H9 (cell line): ENCODE results near the gene SEMA5A. TPM values are rescaled to one million over a fixed set of nuclear protein-coding genes. Genes with fewer than 3 reads are reported as not detected.
A peak's percentile ranks its signal among the peaks of the same experiment; 100 is the strongest.

Experiments
- DNase-seq: peaks from one replicate; pipeline ENCODE4 v3.0.0-alpha.2; 2017
- H2AFZ ChIP-seq: one replicate; pipeline ENCODE4 v1.6.1; 2013; ENCODE audit warnings: mild to moderate bottlenecking, low read length, control low read depth, moderate library complexity
- H2AK5ac ChIP-seq: 2 replicates; pipeline ENCODE4 v1.6.1; 2013; ENCODE audit warnings: low read length, control low read depth, mixed read lengths; ENCODE audit not compliant: insufficient read length
- H2BK120ac ChIP-seq: one replicate; pipeline ENCODE4 v1.6.1; 2013; ENCODE audit warnings: low read depth, mild to moderate bottlenecking, low read length, control low read depth, inconsistent platforms; ENCODE audit not compliant: poor library complexity, severe bottlenecking
- H2BK12ac ChIP-seq: 2 replicates; pipeline ENCODE4 v1.6.1; 2013; ENCODE audit warnings: low read length, control low read depth, mixed read lengths, low read depth; ENCODE audit not compliant: insufficient read length
- H2BK15ac ChIP-seq: 2 replicates; pipeline ENCODE4 v1.6.1; 2013; ENCODE audit warnings: low read depth, low read length, control low read depth
- H2BK20ac ChIP-seq: one replicate; pipeline ENCODE4 v1.6.1; 2013; ENCODE audit warnings: low read depth, mild to moderate bottlenecking, low read length, control low read depth, inconsistent platforms; ENCODE audit not compliant: poor library complexity, severe bottlenecking
- H2BK5ac ChIP-seq: 2 replicates; pipeline ENCODE4 v1.6.1; 2013; ENCODE audit warnings: low read length, control low read depth, mixed read lengths; ENCODE audit not compliant: insufficient read length
- H3K14ac ChIP-seq: 2 replicates; pipeline ENCODE4 v1.6.1; 2013; ENCODE audit warnings: low read length, control low read depth; ENCODE audit not compliant: insufficient read depth
- H3K18ac ChIP-seq: 2 replicates; pipeline ENCODE4 v1.6.1; 2013; ENCODE audit warnings: low read depth, mild to moderate bottlenecking, mixed read lengths, low read length, control low read depth; ENCODE audit not compliant: insufficient read length
- H3K23ac ChIP-seq: 2 replicates; pipeline ENCODE4 v1.6.1; 2013; ENCODE audit warnings: low read length, control low read depth, mixed read lengths, low read depth; ENCODE audit not compliant: insufficient read length
- H3K23me2 ChIP-seq: 2 replicates; pipeline ENCODE4 v1.6.1; 2013; ENCODE audit warnings: low read depth, mild to moderate bottlenecking, mixed read lengths, low read length, control low read depth; ENCODE audit not compliant: insufficient read length, poor library complexity, severe bottlenecking
- H3K27ac ChIP-seq: 2 replicates; pipeline ENCODE4 v1.5.1; 2013; ENCODE audit warnings: low read length, control low read depth, mixed read lengths, low read depth; ENCODE audit not compliant: insufficient read length
- H3K27me3 ChIP-seq: 2 replicates; pipeline ENCODE4 v1.6.1; 2013; ENCODE audit warnings: low read length, control low read depth, inconsistent platforms; ENCODE audit not compliant: insufficient read depth
- H3K4ac ChIP-seq: 2 replicates; pipeline ENCODE4 v1.6.1; 2013; ENCODE audit warnings: low read depth, mild to moderate bottlenecking, control low read depth, inconsistent platforms, low read length, moderate library complexity
- H3K4me1 ChIP-seq: 2 replicates; pipeline ENCODE4 v1.6.1; 2013; ENCODE audit warnings: low read length, control low read depth, inconsistent platforms; ENCODE audit not compliant: insufficient read depth
- H3K4me2 ChIP-seq: 2 replicates; pipeline ENCODE4 v1.6.1; 2013; ENCODE audit warnings: low read length, control low read depth, mixed read lengths; ENCODE audit not compliant: insufficient read length, insufficient read depth
- H3K56ac ChIP-seq: 2 replicates; pipeline ENCODE4 v1.6.1; 2013; ENCODE audit warnings: low read depth, mild to moderate bottlenecking, mixed read lengths, low read length, control low read depth; ENCODE audit not compliant: insufficient read length
- H3K79me1 ChIP-seq: 2 replicates; pipeline ENCODE4 v1.6.1; 2013; ENCODE audit warnings: low read depth, mild to moderate bottlenecking, moderate library complexity, low read length, control low read depth, inconsistent platforms; ENCODE audit not compliant: insufficient read depth, poor library complexity, severe bottlenecking
- H3K79me2 ChIP-seq: 2 replicates; pipeline ENCODE4 v1.6.1; 2013; ENCODE audit warnings: low read length, control low read depth, inconsistent platforms; ENCODE audit not compliant: insufficient read depth
- H3K9ac ChIP-seq: 2 replicates; pipeline ENCODE4 v1.6.1; 2013; ENCODE audit warnings: low read length, control low read depth, mixed read lengths; ENCODE audit not compliant: insufficient read length; ENCODE audit errors: extremely low read depth
- H3K9me3 ChIP-seq: one replicate; pipeline ENCODE4 v1.6.1; 2013; ENCODE audit warnings: low read depth, low read length, inconsistent platforms; ENCODE audit not compliant: control insufficient read depth
- H3T11ph ChIP-seq: one replicate; pipeline ENCODE4 v1.6.1; 2013; ENCODE audit warnings: mild to moderate bottlenecking, low read length, control low read depth, inconsistent platforms
- H4K20me1 ChIP-seq: one replicate; pipeline ENCODE4 v1.6.1; 2013; ENCODE audit not compliant: control insufficient read depth, insufficient read length, insufficient read depth
- H4K5ac ChIP-seq: 2 replicates; pipeline ENCODE4 v1.6.1; 2013; ENCODE audit warnings: low read depth, mild to moderate bottlenecking, mixed read lengths, low read length, control low read depth; ENCODE audit not compliant: insufficient read length
- H4K8ac ChIP-seq: replicated peaks from 2 replicates; pipeline ENCODE4 v1.6.1; 2013; ENCODE audit warnings: low read length, control low read depth, mixed read lengths, low read depth; ENCODE audit not compliant: insufficient read length
- H4K91ac ChIP-seq: 2 replicates; pipeline ENCODE4 v1.6.1; 2013; ENCODE audit warnings: low read depth, mild to moderate bottlenecking, moderate library complexity, mixed read lengths, low read length, control low read depth; ENCODE audit not compliant: insufficient read length
- H3K27ac Mint-ChIP-seq, 3 experiments: 2 replicates in 2 of 3; 3 replicates in 1 of 3; pipeline ENCODE4 v1.8.0; 2020 to 2021; ENCODE audit warnings: mixed read lengths in 3 of 3, mild to moderate bottlenecking in 1 of 3, moderate library complexity in 1 of 3
- H3K27me3 Mint-ChIP-seq: 2 replicates; pipeline ENCODE4 v1.8.0; 2021; ENCODE audit warnings: low read depth, mild to moderate bottlenecking, moderate library complexity, mixed read lengths
- H3K36me3 Mint-ChIP-seq, 3 experiments: 2 replicates in 2 of 3; 3 replicates in 1 of 3; pipeline ENCODE4 v1.8.0; 2020 to 2021; ENCODE audit warnings: low read depth in 3 of 3, mixed read lengths in 3 of 3; ENCODE audit not compliant: insufficient read depth in 1 of 3
- H3K4me1 Mint-ChIP-seq, 2 experiments: 2 replicates each; pipeline ENCODE4 v1.8.0; 2020; ENCODE audit warnings: mixed read lengths in 2 of 2
- H3K4me3 Mint-ChIP-seq, 2 experiments: 2 replicates in 1 of 2; 3 replicates in 1 of 2; pipeline ENCODE4 v1.8.0; 2020 to 2021; ENCODE audit warnings: mild to moderate bottlenecking in 2 of 2, mixed read lengths in 2 of 2, moderate library complexity in 1 of 2
- H3K9me3 Mint-ChIP-seq, 2 experiments: 2 replicates in 1 of 2; 3 replicates in 1 of 2; pipeline ENCODE4 v1.8.0; 2020; ENCODE audit warnings: mild to moderate bottlenecking in 2 of 2, mixed read lengths in 2 of 2, moderate library complexity in 1 of 2
- microRNA-seq: library from miRNA; unstranded; fragments of <30 nt; microRNA quantifications from one replicate; pipeline ENCODE4, GENCODE V29; 2020; ENCODE audit warnings: borderline microRNAs expressed
- total RNA-seq: library from RNA; stranded (reverse); gene quantifications from 2 replicates; pipeline ENCODE4 v1.2.1, GENCODE V29; 2021
- TF ChIP-seq, protein P1 (sequence below): fragments of 200-600 bp; sonication (generic); conservative IDR thresholded peaks from 3 replicates; pipeline ENCODE4 v1.8.0; 2021; ENCODE audit warnings: antibody characterized with exemption, mild to moderate bottlenecking

SEMA5A gene
- total RNA-seq, 1 experiment from 2014 or later: 4.3 TPM

DNA sequence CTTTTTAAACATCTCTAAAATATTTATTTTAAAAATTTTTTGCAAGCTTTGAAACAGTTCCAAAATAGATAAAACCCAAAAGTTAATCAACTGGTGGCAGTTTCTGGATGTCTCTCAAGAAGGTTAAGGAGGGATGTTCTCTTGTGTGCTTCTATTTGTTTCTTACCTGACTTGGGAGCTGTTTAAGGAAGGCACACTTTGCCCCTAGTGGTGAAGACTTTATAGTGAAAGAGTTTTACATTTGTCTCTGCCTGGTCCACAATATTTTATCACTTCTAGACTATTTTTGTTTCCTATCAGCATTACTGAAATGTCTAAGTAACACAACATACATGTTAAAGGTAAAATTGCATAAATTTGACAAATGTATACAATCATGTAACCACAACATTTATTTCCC is 552.8 kb downstream of the SEMA5A start:
- Histone ChIP-seq H3K79me2 (no peaks in the 10 kb centered on the region), H2AK5ac (no peak overlapping the region), H3K9me3 (no peaks in the 10 kb centered on the region), H4K91ac (no peak overlapping the region), H2BK120ac (no peak overlapping the region), H3K27ac (no peak overlapping the region), H2AFZ (no peak overlapping the region), H2BK15ac (no peak overlapping the region), H4K8ac (no peak overlapping the region), H3K14ac (no peak overlapping the region), H4K20me1 (no peaks in the 10 kb centered on the region), H3K4ac (no peak overlapping the region), H3K9ac (no peak overlapping the region), H3K56ac (no peak overlapping the region), H3K4me1 (no peaks in the 10 kb centered on the region), H3K79me1 (no peaks in the 10 kb centered on the region), H4K5ac (no peak overlapping the region), H2BK20ac (no peak overlapping the region), H3K18ac (no peak overlapping the region), H3K23me2 (no peaks in the 10 kb centered on the region), H3T11ph (no peak overlapping the region), H2BK12ac (no peak overlapping the region), H3K23ac (no peak overlapping the region), H2BK5ac (no peak overlapping the region), H3K4me2 (no peak overlapping the region), H3K27me3 (no peaks in the 10 kb centered on the region)
- DNase-seq: no peak
- no peaks in the 10 kb centered on the region for H3K27me3 Mint-ChIP-seq
- H3K4me3 Mint-ChIP-seq: no peak overlapping the region
- H3K9me3 Mint-ChIP-seq: peaks cover 0 to 4% of the 10 kb centered on the region in 2 experiments; a peak in 2 of 5 replicates
- H3K27ac Mint-ChIP-seq: no peak overlapping the region
- H3K36me3 Mint-ChIP-seq: no peaks in the 10 kb centered on the region; a peak in 1 of 7 replicates
- H3K4me1 Mint-ChIP-seq: peaks cover 5 to 7% of the 10 kb centered on the region in 2 experiments
- TF ChIP-seq, protein P1, sequence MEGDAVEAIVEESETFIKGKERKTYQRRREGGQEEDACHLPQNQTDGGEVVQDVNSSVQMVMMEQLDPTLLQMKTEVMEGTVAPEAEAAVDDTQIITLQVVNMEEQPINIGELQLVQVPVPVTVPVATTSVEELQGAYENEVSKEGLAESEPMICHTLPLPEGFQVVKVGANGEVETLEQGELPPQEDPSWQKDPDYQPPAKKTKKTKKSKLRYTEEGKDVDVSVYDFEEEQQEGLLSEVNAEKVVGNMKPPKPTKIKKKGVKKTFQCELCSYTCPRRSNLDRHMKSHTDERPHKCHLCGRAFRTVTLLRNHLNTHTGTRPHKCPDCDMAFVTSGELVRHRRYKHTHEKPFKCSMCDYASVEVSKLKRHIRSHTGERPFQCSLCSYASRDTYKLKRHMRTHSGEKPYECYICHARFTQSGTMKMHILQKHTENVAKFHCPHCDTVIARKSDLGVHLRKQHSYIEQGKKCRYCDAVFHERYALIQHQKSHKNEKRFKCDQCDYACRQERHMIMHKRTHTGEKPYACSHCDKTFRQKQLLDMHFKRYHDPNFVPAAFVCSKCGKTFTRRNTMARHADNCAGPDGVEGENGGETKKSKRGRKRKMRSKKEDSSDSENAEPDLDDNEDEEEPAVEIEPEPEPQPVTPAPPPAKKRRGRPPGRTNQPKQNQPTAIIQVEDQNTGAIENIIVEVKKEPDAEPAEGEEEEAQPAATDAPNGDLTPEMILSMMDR: peak; percentile 74

Small RNA genes within 50 kb of the gene (microRNA-seq; reads per million reads assigned to microRNA genes)
- 0.58 reads per million for gene MIR4636

Other genes with a start within 250 kb of the SEMA5A start
- not detected in 2 replicates for gene TAS2R1, start 84.3 kb upstream of the SEMA5A start, total RNA-seq